ENCODE data around the gene RRP1. TPM values are rescaled to one million over a fixed set of nuclear protein-coding genes. Genes with fewer than 3 reads are reported as not detected.

RRP1 gene
- total and polyA plus RNA-seq, 2 donors (not counting 1 experiment from before 2014, with no cell fraction given) = 8.6 to 12.7 TPM

- peak; percentile 50 to 55 for DNase-seq (ENCODE audit: low read depth in 2 of 2)
- H3K36me3 ChIP-seq (ENCODE audit: control insufficient read depth, insufficient read depth, low read length) = peaks cover 11% of the 10 kb centered on the region
- H3K4me2 ChIP-seq (ENCODE audit: extremely low read depth, insufficient read depth, low read length) = peak within 1 kb of the TSS; percentile 94
- TF ChIP-seq CTCF (conservative IDR thresholded peaks at IDR 0.05 in 1 of 2, IDR thresholded peaks at IDR 0.05 in 1 of 2; ENCODE audit: low read depth in 1 of 2, low read length in 2 of 2) = no peak
- no peak for TF ChIP-seq EZH2 (IDR thresholded peaks at IDR 0.05; ENCODE audit: low read length, missing control alignments)
- H3K27me3 ChIP-seq (ENCODE audit: control insufficient read depth, insufficient read depth, low read length) = no peaks in the 10 kb centered on the region
- H3K9ac ChIP-seq (ENCODE audit: insufficient read depth, low read length) = peak within 1 kb of the TSS; percentile 82
- H3K4me1 ChIP-seq (ENCODE audit: control insufficient read depth, extremely low read depth, insufficient read depth, low read length) = no peaks in the 10 kb centered on the region
- peak within 1 kb of the TSS; percentile 87 to 93 (median 89) for H3K4me3 ChIP-seq (replicated peaks in 1 of 4; ENCODE audit: control extremely low read depth in 1 of 4, insufficient read depth in 1 of 4, low read depth in 3 of 4, low read length in 4 of 4)
- peaks cover 21% of the 10 kb centered on the region for H3K79me2 ChIP-seq (ENCODE audit: control insufficient read depth, insufficient read depth, low read length)
- H2AFZ ChIP-seq (ENCODE audit: low read length) = peak within 1 kb of the TSS; percentile 65
- H3K27ac ChIP-seq (ENCODE audit: insufficient read depth, low read length) = peak within 1 kb of the TSS; percentile 68
- H3K9me3 ChIP-seq (ENCODE audit: control insufficient read depth, insufficient read depth, low read depth, low read length) = no peaks in the 10 kb centered on the region
- H4K20me1 ChIP-seq (ENCODE audit: control insufficient read depth, extremely low read depth, insufficient read depth, low read length) = no peaks in the 10 kb centered on the region
These were observed 13.5 kb upstream of the RRP1 start, which contains the start of gene CSTB for GRCh38 chr21:43775795-43776430. CSTB (minus strand) TSS chr21:43776308; CDS start chr21:43776269, 39 bp downstream.

- Histone ChIP-seq H3K27me3 (ENCODE audit: control insufficient read depth, insufficient read depth, low read length) (no peaks in the 10 kb centered on the region), H3K79me2 (ENCODE audit: control insufficient read depth, insufficient read depth, low read length) (peaks cover 21% of the 10 kb centered on the region), H3K4me2 (ENCODE audit: extremely low read depth, insufficient read depth, low read length) (no peak overlapping the region), H4K20me1 (ENCODE audit: control insufficient read depth, extremely low read depth, insufficient read depth, low read length) (no peaks in the 10 kb centered on the region), H3K4me3 (replicated peaks in 1 of 4; ENCODE audit: control extremely low read depth in 1 of 4, insufficient read depth in 1 of 4, low read depth in 3 of 4, low read length in 4 of 4) (no peak overlapping the region), H2AFZ (ENCODE audit: low read length) (no peak overlapping the region), H3K9me3 (ENCODE audit: control insufficient read depth, insufficient read depth, low read depth, low read length) (no peaks in the 10 kb centered on the region), H3K27ac (ENCODE audit: insufficient read depth, low read length) (no peak overlapping the region), H3K4me1 (ENCODE audit: control insufficient read depth, extremely low read depth, insufficient read depth, low read length) (no peaks in the 10 kb centered on the region), H3K36me3 (ENCODE audit: control insufficient read depth, insufficient read depth, low read length) (peaks cover 10% of the 10 kb centered on the region), H3K9ac (ENCODE audit: insufficient read depth, low read length) (no peak overlapping the region)
- DNase-seq (ENCODE audit: low read depth in 2 of 2) = no peak
- TF ChIP-seq CTCF (conservative IDR thresholded peaks at IDR 0.05 in 1 of 2, IDR thresholded peaks at IDR 0.05 in 1 of 2; ENCODE audit: low read depth in 1 of 2, low read length in 2 of 2) = no peak
- no peak for TF ChIP-seq EZH2 (IDR thresholded peaks at IDR 0.05; ENCODE audit: low read length, missing control alignments)
These were observed 11.4 kb upstream of the RRP1 start for GRCh38 chr21:43777953-43778352.

- no peak for TF ChIP-seq CTCF (conservative IDR thresholded peaks at IDR 0.05 in 1 of 2, IDR thresholded peaks at IDR 0.05 in 1 of 2; ENCODE audit: low read depth in 1 of 2, low read length in 2 of 2)
- TF ChIP-seq EZH2 (IDR thresholded peaks at IDR 0.05; ENCODE audit: low read length, missing control alignments) = no peak
- peak in 1 of 2 donors; percentile 29 for DNase-seq (ENCODE audit: low read depth in 2 of 2)
- Histone ChIP-seq H3K27ac (ENCODE audit: insufficient read depth, low read length) (no peak overlapping the region), H3K27me3 (ENCODE audit: control insufficient read depth, insufficient read depth, low read length) (no peaks in the 10 kb centered on the region), H3K4me2 (ENCODE audit: extremely low read depth, insufficient read depth, low read length) (no peak overlapping the region), H4K20me1 (ENCODE audit: control insufficient read depth, extremely low read depth, insufficient read depth, low read length) (no peaks in the 10 kb centered on the region), H3K4me1 (ENCODE audit: control insufficient read depth, extremely low read depth, insufficient read depth, low read length) (no peaks in the 10 kb centered on the region), H3K4me3 (replicated peaks in 1 of 4; ENCODE audit: control extremely low read depth in 1 of 4, insufficient read depth in 1 of 4, low read depth in 3 of 4, low read length in 4 of 4) (no peak overlapping the region), H2AFZ (ENCODE audit: low read length) (no peak overlapping the region), H3K9me3 (ENCODE audit: control insufficient read depth, insufficient read depth, low read depth, low read length) (no peaks in the 10 kb centered on the region), H3K79me2 (ENCODE audit: control insufficient read depth, insufficient read depth, low read length) (peaks cover 21% of the 10 kb centered on the region), H3K36me3 (ENCODE audit: control insufficient read depth, insufficient read depth, low read length) (peaks cover 4% of the 10 kb centered on the region), H3K9ac (ENCODE audit: insufficient read depth, low read length) (no peak overlapping the region)
These were observed 10.7 kb upstream of the RRP1 start for GRCh38 chr21:43778469-43779335.

Measured in fibroblast of lung (primary cell).